Left lung (tissue), 10 donors: ENCODE data around the gene MAPK8IP3. TPM values are rescaled to one million over a fixed set of nuclear protein-coding genes. Genes with fewer than 3 reads are reported as not detected.

Experiments
- ATAC-seq: fragments of 200-7000 bp; cut with Tn5 transposase; one replicate; pipeline ENCODE4 v1.9.1; 2020; ENCODE audit warnings: moderate library complexity
- DNase-seq, 4 donors: peaks; one replicate each; pipeline ENCODE4 v3.0.0-alpha.2; 2013 to 2020
- H3K27ac ChIP-seq, 2 donors: fragments of 200-600 bp; sonication (generic) in 1 of 2; one replicate each; pipeline versions ENCODE4 v1.5.0 to v1.8.0; 2020 to 2021
- H3K27me3 ChIP-seq, 2 donors: fragments of 200-600 bp; sonication (generic) in 1 of 2; one replicate each; pipeline versions ENCODE4 v1.5.0 to v1.8.0; 2020 to 2021
- H3K36me3 ChIP-seq, 2 donors: fragments of 200-600 bp; sonication (generic) in 1 of 2; one replicate each; pipeline versions ENCODE4 v1.5.0 to v1.8.0; 2020 to 2021
- H3K4me1 ChIP-seq, 2 donors: fragments of 200-600 bp; one replicate each; pipeline ENCODE4 v1.8.0; 2021
- H3K4me3 ChIP-seq, 2 donors: fragments of 200-600 bp; sonication (generic) in 1 of 2; one replicate each; pipeline versions ENCODE4 v1.5.0 to v1.8.0; 2020 to 2021; ENCODE audit warnings: mild to moderate bottlenecking in 1 of 2
- H3K9me3 ChIP-seq, 2 donors: fragments of 200-600 bp; sonication (generic) in 1 of 2; one replicate each; pipeline versions ENCODE4 v1.5.0 to v1.8.0; 2020 to 2021
- CTCF ChIP-seq, 2 donors: fragments of 200-600 bp; sonication (generic) in 1 of 2; IDR thresholded peaks; one replicate each; pipeline versions ENCODE4 v1.5.0 to v1.8.0; 2021; ENCODE audit warnings: antibody characterized with exemption in 2 of 2
- intact Hi-C, 2 donors: fragments of 100-400 bp; cut with DNase I; formaldehyde crosslinking; loops; one replicate each; pipeline versions ENCODE4 v1.11.2 to v1.14.2; 2022
- polyA plus RNA-seq, 6 donors: library from polyadenylated mRNA; unstranded; fragments of 120-200 nt; gene quantifications; one replicate each; pipeline ENCODE4 v1.2.1, GENCODE V29; 2013; ENCODE audit not compliant: insufficient read length in 6 of 6
- total RNA-seq, 2 donors: library from RNA; stranded (reverse); fragmentation: NEBNext Ultra II Directional; extraction: Animal tissue kit (Norgen Biotek cat#: 25700); gene quantifications; one replicate each; pipeline ENCODE4 v1.2.1, GENCODE V29; 2021
- donor health status: DM: no; HTN: yes; CAD: no.
- donor health status: DM: no; HTN: no; CAD: no.

The MAPK8IP3 gene
- total and polyA plus RNA-seq, 8 donors, result 48.1 to 85.9 (median 64.0) TPM

- peaks cover 0 to 47% of the 10 kb centered on the region in 2 donors for H3K36me3 ChIP-seq
- no peaks in the 10 kb centered on the region for H3K9me3 ChIP-seq
- no peak for TF ChIP-seq CTCF (IDR thresholded peaks at IDR 0.05)
- H3K4me3 ChIP-seq, result no peak overlapping the region
- peaks cover 21 to 40% of the 10 kb centered on the region in 2 donors for H3K4me1 ChIP-seq
- no peak overlapping the region for H3K27ac ChIP-seq
- no peak for ATAC-seq
- no peaks in the 10 kb centered on the region for H3K27me3 ChIP-seq
- no peak for DNase-seq
- intact Hi-C loops, result no loop called here
These were observed 69.2 kb downstream of the MAPK8IP3 start for GRCh38 chr16:1775006-1775845.

DNA sequence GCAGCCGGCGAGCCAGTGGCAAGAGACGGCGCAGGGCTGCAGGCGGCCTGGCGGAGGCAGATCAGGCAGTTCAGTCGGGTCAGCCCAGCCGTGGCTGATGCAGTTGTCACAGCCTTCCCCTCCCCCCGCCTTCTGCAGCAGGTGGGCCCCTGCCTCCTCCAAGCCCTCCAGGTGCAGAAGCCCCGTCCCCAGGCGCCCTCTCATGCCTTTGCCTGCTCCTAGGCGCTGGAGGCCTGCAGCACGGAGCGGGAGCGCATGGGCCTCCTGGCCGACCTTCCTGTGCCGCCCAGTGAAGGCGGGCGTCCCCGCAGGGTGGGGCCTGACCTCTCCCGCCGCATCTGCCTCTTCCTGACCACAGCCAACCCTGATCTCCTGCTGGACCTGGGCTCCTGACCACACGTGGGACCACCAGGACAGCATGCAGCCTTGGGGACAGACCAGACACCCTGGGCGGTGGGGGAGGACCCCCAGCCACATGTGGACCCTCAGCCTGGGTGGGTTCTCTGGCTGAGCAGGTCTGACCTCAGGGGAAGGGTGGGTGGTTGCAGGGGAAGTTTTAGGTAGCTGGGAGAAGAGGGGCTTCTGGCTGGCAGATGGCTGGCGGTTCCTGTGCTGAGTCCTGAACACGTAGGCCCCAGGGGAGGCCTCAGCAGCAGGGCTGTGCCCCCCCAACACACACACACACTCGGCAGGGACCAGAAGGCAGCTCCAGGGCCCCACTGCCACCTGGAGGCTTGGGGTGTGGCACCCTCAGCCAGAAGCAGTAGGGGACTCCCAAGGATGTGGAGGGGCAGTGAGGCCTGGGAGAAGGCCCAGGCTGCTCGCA lies 70.1 kb downstream of the MAPK8IP3 start:
- Histone ChIP-seq H3K27me3 (no peaks in the 10 kb centered on the region), H3K36me3 (peaks cover 0 to 50% of the 10 kb centered on the region in 2 donors), H3K4me1 (peaks cover 17 to 35% of the 10 kb centered on the region in 2 donors), H3K9me3 (no peaks in the 10 kb centered on the region), H3K4me3 (no peak overlapping the region), H3K27ac (no peak overlapping the region)
- DNase-seq (no peak), ATAC-seq (no peak)
- TF ChIP-seq CTCF (IDR thresholded peaks at IDR 0.05), result no peak
- intact Hi-C loops, result no loop called here

DNA sequence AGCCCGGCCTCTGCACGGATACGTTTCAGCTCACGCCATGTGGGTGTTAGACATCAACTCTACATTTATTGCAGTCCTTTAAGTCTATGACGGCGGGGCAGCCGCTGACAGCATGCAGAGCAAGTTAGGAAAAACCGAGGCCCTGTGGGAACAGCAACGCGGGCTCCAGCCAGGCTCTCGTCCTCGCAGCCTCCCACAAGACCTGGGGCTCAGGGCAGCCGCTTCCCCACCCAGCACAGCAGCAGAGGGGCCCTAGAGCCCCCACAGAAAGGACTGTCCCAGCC lies 70.6 kb downstream of the MAPK8IP3 start:
- DNase-seq (no peak), ATAC-seq (no peak)
- TF ChIP-seq CTCF (IDR thresholded peaks at IDR 0.05), result no peak
- Histone ChIP-seq H3K27me3 (no peaks in the 10 kb centered on the region), H3K4me3 (no peak overlapping the region), H3K27ac (no peak overlapping the region), H3K9me3 (no peaks in the 10 kb centered on the region), H3K36me3 (peaks cover 0 to 50% of the 10 kb centered on the region in 2 donors), H3K4me1 (peaks cover 22 to 38% of the 10 kb centered on the region in 2 donors)
- intact Hi-C loops, result no loop called here

GRCh38 chr16:1776991-1777374 lies 71.0 kb downstream of the MAPK8IP3 start:
- Histone ChIP-seq H3K27ac (no peak overlapping the region), H3K27me3 (no peaks in the 10 kb centered on the region), H3K36me3 (peaks cover 0 to 50% of the 10 kb centered on the region in 2 donors), H3K4me1 (peaks cover 20 to 38% of the 10 kb centered on the region in 2 donors), H3K4me3 (no peak overlapping the region), H3K9me3 (no peaks in the 10 kb centered on the region)
- DNase-seq, result no peak
- no peak for ATAC-seq
- no peak for TF ChIP-seq CTCF (IDR thresholded peaks at IDR 0.05)
- intact Hi-C loops, result no loop called here
